Upper lobe of left lung (tissue), 4 donors: ENCODE data around the gene HCFC2.

Experiments
- CTCF ChIP-seq, 6 experiments: fragments of 450-650 bp in 4 of 6; fragments of 200-600 bp in 2 of 6; sonication (generic) in 2 of 6; IDR thresholded peaks; one replicate each; pipeline ENCODE4 v1.5.1; 2016 to 2019; ENCODE audit warnings: antibody characterized with exemption in 6 of 6
- POLR2AphosphoS5 ChIP-seq, 2 donors: sonication (generic); formaldehyde crosslinking; IDR thresholded peaks; one replicate each; pipeline ENCODE4 v1.5.1; 2017; ENCODE audit warnings: antibody characterized with exemption in 2 of 2

- TF ChIP-seq POLR2AphosphoS5 (IDR thresholded peaks at IDR 0.05) (no peak), CTCF (IDR thresholded peaks at IDR 0.05) (no peak)
Observed at GRCh38 chr12:104083769-104084475, 19.6 kb downstream of the HCFC2 start.
